Measurements from ENCODE around the gene SMYD2.

SMYD2 gene

GRCh38 chr1:214317300-214317699, 36.3 kb downstream of the SMYD2 start:
- TF ChIP-seq CTCF (IDR thresholded peaks at IDR 0.05): no peak
- H3K27me3 ChIP-seq: no peaks in the 10 kb centered on the region
- DNase-seq: no peak
- intact Hi-C loops (cut with DNase I; ENCODE audit: low total_unique reads): no loop called here
- peaks cover 0 to 12% (median 11%) of the 10 kb centered on the region in 3 donors for H3K36me3 ChIP-seq
- H3K4me3 ChIP-seq: no peak overlapping the region
- H3K27ac ChIP-seq: no peak overlapping the region
- H3K4me1 ChIP-seq: no peaks in the 10 kb centered on the region
- H3K9me3 ChIP-seq: no peaks in the 10 kb centered on the region

GRCh38 chr1:214317734-214318133, 36.8 kb downstream of the SMYD2 start:
- no peak overlapping the region for H3K27ac ChIP-seq
- TF ChIP-seq CTCF (IDR thresholded peaks at IDR 0.05): no peak
- no peaks in the 10 kb centered on the region for H3K9me3 ChIP-seq
- H3K4me3 ChIP-seq: no peak overlapping the region
- intact Hi-C loops (cut with DNase I; ENCODE audit: low total_unique reads): no loop called here
- H3K36me3 ChIP-seq: peaks cover 0 to 12% (median 11%) of the 10 kb centered on the region in 3 donors
- no peaks in the 10 kb centered on the region for H3K4me1 ChIP-seq
- no peak for DNase-seq
- no peaks in the 10 kb centered on the region for H3K27me3 ChIP-seq

- no peak for DNase-seq
Observed at GRCh38 chr1:214318356-214318755, 37.4 kb downstream of the SMYD2 start.

GRCh38 chr1:214318956-214319736, 38.2 kb downstream of the SMYD2 start:
- Histone ChIP-seq H3K4me1 (no peaks in the 10 kb centered on the region), H3K9me3 (no peaks in the 10 kb centered on the region), H3K4me3 (no peak overlapping the region), H3K27ac (no peak overlapping the region), H3K27me3 (no peaks in the 10 kb centered on the region), H3K36me3 (peaks cover 0 to 12% (median 11%) of the 10 kb centered on the region in 3 donors)
- DNase-seq: no peak
- TF ChIP-seq CTCF (IDR thresholded peaks at IDR 0.05): no peak
- intact Hi-C loops (cut with DNase I; ENCODE audit: low total_unique reads): no loop called here

More at GRCh38 chr1:214318356-214318755, 37.4 kb downstream of the SMYD2 start:
- no peak overlapping the region for H3K27ac ChIP-seq
- no peak overlapping the region for H3K4me3 ChIP-seq
- H3K27me3 ChIP-seq: no peaks in the 10 kb centered on the region
- no peaks in the 10 kb centered on the region for H3K4me1 ChIP-seq
- no peaks in the 10 kb centered on the region for H3K9me3 ChIP-seq
- intact Hi-C loops (cut with DNase I; ENCODE audit: low total_unique reads): no loop called here
- H3K36me3 ChIP-seq: peaks cover 0 to 12% (median 11%) of the 10 kb centered on the region in 3 donors
- no peak for TF ChIP-seq CTCF (IDR thresholded peaks at IDR 0.05)

- Histone ChIP-seq H3K4me3 (no peak overlapping the region), H3K27ac (no peak overlapping the region), H3K4me1 (no peaks in the 10 kb centered on the region), H3K36me3 (peaks cover 0 to 12% (median 11%) of the 10 kb centered on the region in 3 donors), H3K9me3 (no peaks in the 10 kb centered on the region), H3K27me3 (no peaks in the 10 kb centered on the region)
- intact Hi-C loops (cut with DNase I; ENCODE audit: low total_unique reads): no loop called here
- no peak for DNase-seq
- TF ChIP-seq CTCF (IDR thresholded peaks at IDR 0.05): no peak
Observed at GRCh38 chr1:214319938-214320337, 39.0 kb downstream of the SMYD2 start.
